ENCODE measurements around the gene RNF212.

Gene RNF212

GRCh38 chr4:1045595-1046201 is 67.7 kb downstream of the RNF212 start:
- DNase-seq: no peak

GRCh38 chr4:1045193-1045594 is 68.2 kb downstream of the RNF212 start:
- DNase-seq: no peak

- DNase-seq: no peak
These were observed 68.7 kb downstream of the RNF212 start for GRCh38 chr4:1044469-1045192.

GRCh38 chr4:1043651-1044468 is 69.5 kb downstream of the RNF212 start:
- no peak for DNase-seq

GRCh38 chr4:1043162-1043561 is 70.2 kb downstream of the RNF212 start:
- no peak for DNase-seq

GRCh38 chr4:1042352-1043055 is 70.9 kb downstream of the RNF212 start:
- DNase-seq: no peak

- DNase-seq: no peak
These were observed 71.4 kb downstream of the RNF212 start for GRCh38 chr4:1041936-1042330.

- DNase-seq: no peak
These were observed 72.0 kb downstream of the RNF212 start for GRCh38 chr4:1041147-1041935.

GRCh38 chr4:1040344-1041146 is 72.8 kb downstream of the RNF212 start:
- DNase-seq: no peak

GRCh38 chr4:1039493-1040343 is 73.6 kb downstream of the RNF212 start:
- no peak for DNase-seq

- no peak for DNase-seq
These were observed 74.3 kb downstream of the RNF212 start for GRCh38 chr4:1038948-1039492.

GRCh38 chr4:1036976-1037810 is 76.2 kb downstream of the RNF212 start:
- no peak for DNase-seq

- DNase-seq: no peak
These were observed 77.3 kb downstream of the RNF212 start for GRCh38 chr4:1036095-1036494.

GRCh38 chr4:1035510-1035909 is 77.9 kb downstream of the RNF212 start:
- no peak for DNase-seq

GRCh38 chr4:1033840-1034551 is 79.4 kb downstream of the RNF212 start:
- no peak for DNase-seq

GRCh38 chr4:1032861-1033260 is 80.5 kb downstream of the RNF212 start:
- DNase-seq: no peak

- DNase-seq: no peak
These were observed 81.2 kb downstream of the RNF212 start for GRCh38 chr4:1031956-1032795.

- DNase-seq: no peak
These were observed 82.0 kb downstream of the RNF212 start for GRCh38 chr4:1031346-1031745.
